ENCODE results near the gene NACAD. TPM values are rescaled to one million over a fixed set of nuclear protein-coding genes. Genes with fewer than 3 reads are reported as not detected.

The NACAD gene
- total RNA-seq, 1 donor from 2014 or later, result 9.6 TPM

GRCh38 chr7:45070254-45070642 is 18.5 kb downstream of the NACAD start:
- Mint-ChIP-seq H3K9me3 (ENCODE audit: unreplicated experiment) (no peaks in the 10 kb centered on the region), H3K36me3 (ENCODE audit: unreplicated experiment) (peaks cover 23% of the 10 kb centered on the region), H3K4me1 (ENCODE audit: unreplicated experiment) (peaks cover 24% of the 10 kb centered on the region), H3K27ac (ENCODE audit: unreplicated experiment) (no peak overlapping the region), H3K27me3 (ENCODE audit: unreplicated experiment) (no peaks in the 10 kb centered on the region), H3K4me3 (ENCODE audit: unreplicated experiment) (no peak overlapping the region)
- TF ChIP-seq CTCF (IDR thresholded peaks at IDR 0.05), result no peak
- no peak for DNase-seq (ENCODE audit: extremely low spot score, unreplicated experiment)

- H3K4me3 Mint-ChIP-seq (ENCODE audit: unreplicated experiment), result no peak overlapping the region
- H3K36me3 Mint-ChIP-seq (ENCODE audit: unreplicated experiment), result peaks cover 20% of the 10 kb centered on the region
- peaks cover 24% of the 10 kb centered on the region for H3K4me1 Mint-ChIP-seq (ENCODE audit: unreplicated experiment)
- no peak for TF ChIP-seq CTCF (IDR thresholded peaks at IDR 0.05)
- H3K9me3 Mint-ChIP-seq (ENCODE audit: unreplicated experiment), result no peaks in the 10 kb centered on the region
- no peak overlapping the region for H3K27ac Mint-ChIP-seq (ENCODE audit: unreplicated experiment)
- H3K27me3 Mint-ChIP-seq (ENCODE audit: unreplicated experiment), result no peaks in the 10 kb centered on the region
- DNase-seq (ENCODE audit: extremely low spot score, unreplicated experiment), result no peak
Measured at GRCh38 chr7:45069444-45070253, 19.1 kb downstream of the NACAD start.

- Mint-ChIP-seq H3K27me3 (ENCODE audit: unreplicated experiment) (no peaks in the 10 kb centered on the region), H3K4me3 (ENCODE audit: unreplicated experiment) (no peak overlapping the region), H3K9me3 (ENCODE audit: unreplicated experiment) (no peaks in the 10 kb centered on the region), H3K36me3 (ENCODE audit: unreplicated experiment) (peaks cover 28% of the 10 kb centered on the region), H3K4me1 (ENCODE audit: unreplicated experiment) (peaks cover 19% of the 10 kb centered on the region), H3K27ac (ENCODE audit: unreplicated experiment) (no peak overlapping the region)
- no peak for TF ChIP-seq CTCF (IDR thresholded peaks at IDR 0.05)
- DNase-seq (ENCODE audit: extremely low spot score, unreplicated experiment), result no peak
Measured at GRCh38 chr7:45068236-45069023, 20.3 kb downstream of the NACAD start.

- peaks cover 10% of the 10 kb centered on the region for H3K4me1 Mint-ChIP-seq (ENCODE audit: unreplicated experiment)
- H3K4me3 Mint-ChIP-seq (ENCODE audit: unreplicated experiment), result no peak overlapping the region
- DNase-seq (ENCODE audit: extremely low spot score, unreplicated experiment), result no peak
- H3K27me3 Mint-ChIP-seq (ENCODE audit: unreplicated experiment), result no peaks in the 10 kb centered on the region
- H3K27ac Mint-ChIP-seq (ENCODE audit: unreplicated experiment), result no peak overlapping the region
- no peaks in the 10 kb centered on the region for H3K9me3 Mint-ChIP-seq (ENCODE audit: unreplicated experiment)
- H3K36me3 Mint-ChIP-seq (ENCODE audit: unreplicated experiment), result peaks cover 23% of the 10 kb centered on the region
- TF ChIP-seq CTCF (IDR thresholded peaks at IDR 0.05), result no peak
Measured at GRCh38 chr7:45067582-45067981, 21.2 kb downstream of the NACAD start.

GRCh38 chr7:45066409-45066808 is 22.4 kb downstream of the NACAD start:
- Mint-ChIP-seq H3K27ac (ENCODE audit: unreplicated experiment) (no peak overlapping the region), H3K36me3 (ENCODE audit: unreplicated experiment) (peaks cover 23% of the 10 kb centered on the region), H3K27me3 (ENCODE audit: unreplicated experiment) (no peaks in the 10 kb centered on the region), H3K4me3 (ENCODE audit: unreplicated experiment) (no peak overlapping the region), H3K4me1 (ENCODE audit: unreplicated experiment) (no peaks in the 10 kb centered on the region), H3K9me3 (ENCODE audit: unreplicated experiment) (no peaks in the 10 kb centered on the region)
- TF ChIP-seq CTCF (IDR thresholded peaks at IDR 0.05), result no peak
- DNase-seq (ENCODE audit: extremely low spot score, unreplicated experiment), result no peak

Data from osteocyte (in vitro differentiated cells).